NK-92 treated with Interleukin-12 subunit alpha and Interleukin-12 subunit beta, amount 100 ng/mL, for 24 hours (cell line): ENCODE measurements around the gene PAIP2B.

ENCODE experiments used
- DNase-seq: peaks from one replicate; lab custom pipeline; 2025; lab: John Stamatoyannopoulos, UW

Gene PAIP2B

DNA sequence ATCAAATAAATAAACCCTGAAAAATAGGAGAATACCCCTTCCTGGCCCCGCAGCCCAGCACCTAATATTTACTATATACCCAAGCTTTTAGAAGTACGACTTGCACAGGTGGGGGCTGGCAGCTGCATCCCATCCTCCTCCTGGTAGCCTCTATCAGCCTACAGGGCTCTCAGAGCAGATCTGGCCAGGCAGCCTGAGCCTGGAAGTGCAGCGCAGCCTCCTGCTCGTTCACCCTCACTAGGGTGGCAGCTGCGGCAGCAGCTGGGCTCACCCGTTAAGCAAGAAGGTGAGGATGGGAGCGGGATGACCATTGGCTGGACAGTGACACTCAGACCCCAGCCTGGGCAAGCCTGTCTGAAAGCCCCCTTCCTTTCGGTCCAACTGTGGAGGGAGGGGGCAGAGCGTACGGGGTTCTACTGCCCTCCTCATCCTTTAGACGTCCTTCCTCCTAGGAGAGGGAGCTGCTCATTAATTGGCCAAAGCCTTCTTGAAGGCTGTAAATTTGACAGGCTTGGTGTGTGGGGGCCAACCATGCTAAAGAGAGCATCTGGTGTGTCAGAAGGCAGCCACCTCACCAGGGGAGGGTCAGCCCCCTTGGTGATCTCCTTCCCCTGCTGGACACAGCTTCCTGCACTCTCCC, 73.2 kb downstream of the PAIP2B start:
- DNase-seq: no peak

DNA sequence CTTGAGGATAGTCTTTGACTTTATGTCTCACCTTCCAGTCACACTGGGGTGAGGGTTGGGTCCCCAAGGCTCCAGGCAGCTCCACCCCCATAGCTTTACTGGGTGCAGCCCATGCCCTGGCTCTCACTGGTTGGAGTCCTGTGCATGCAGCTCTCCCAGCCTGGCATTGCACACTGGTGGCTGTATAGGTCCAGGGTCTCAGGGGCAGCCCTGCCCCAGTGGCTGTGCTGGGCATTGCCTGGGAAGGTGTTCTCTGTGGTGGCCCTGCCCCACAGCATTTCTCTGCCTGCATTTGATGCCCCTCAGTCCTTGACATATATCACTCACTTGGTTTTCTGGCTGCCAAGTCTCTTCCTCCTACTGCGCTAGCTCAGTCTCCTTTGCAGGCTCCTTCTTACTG, 75.3 kb downstream of the PAIP2B start:
- no peak for DNase-seq

DNA sequence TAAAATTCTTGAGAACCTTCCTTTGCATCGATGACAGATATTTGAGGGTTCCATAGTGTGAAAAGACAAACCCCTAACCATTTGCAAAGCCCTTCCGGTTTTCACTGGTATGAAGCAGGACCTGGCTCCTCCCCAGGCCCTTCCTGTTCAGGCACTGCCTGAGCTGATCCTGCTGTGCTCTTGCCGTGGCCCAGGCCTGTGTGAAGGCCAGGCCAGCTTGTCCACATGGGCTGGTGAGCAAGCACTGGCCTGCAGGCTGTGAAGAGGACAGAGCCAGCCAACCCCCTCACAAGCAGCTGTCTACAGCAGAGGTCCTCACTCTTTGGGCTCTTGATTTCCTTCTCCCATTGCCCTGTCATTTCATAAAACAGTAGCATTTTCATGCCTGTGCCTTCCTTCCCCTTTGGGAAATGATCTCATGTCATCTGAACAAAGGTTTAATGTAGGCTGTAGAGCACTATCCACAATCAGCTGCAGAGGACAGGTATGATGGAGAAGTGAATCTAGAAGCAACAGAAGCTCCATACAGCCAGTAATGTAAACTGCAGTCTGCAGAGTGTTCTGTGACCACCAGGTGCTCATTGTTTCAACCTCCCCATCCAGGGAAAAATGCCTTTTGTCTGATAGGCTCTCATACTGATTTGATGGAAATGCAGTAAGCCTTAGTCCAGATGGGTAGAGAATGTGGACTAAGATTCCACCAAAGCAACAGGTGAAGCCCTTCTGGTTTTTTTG, 76.7 kb downstream of the PAIP2B start:
- DNase-seq: no peak

DNA sequence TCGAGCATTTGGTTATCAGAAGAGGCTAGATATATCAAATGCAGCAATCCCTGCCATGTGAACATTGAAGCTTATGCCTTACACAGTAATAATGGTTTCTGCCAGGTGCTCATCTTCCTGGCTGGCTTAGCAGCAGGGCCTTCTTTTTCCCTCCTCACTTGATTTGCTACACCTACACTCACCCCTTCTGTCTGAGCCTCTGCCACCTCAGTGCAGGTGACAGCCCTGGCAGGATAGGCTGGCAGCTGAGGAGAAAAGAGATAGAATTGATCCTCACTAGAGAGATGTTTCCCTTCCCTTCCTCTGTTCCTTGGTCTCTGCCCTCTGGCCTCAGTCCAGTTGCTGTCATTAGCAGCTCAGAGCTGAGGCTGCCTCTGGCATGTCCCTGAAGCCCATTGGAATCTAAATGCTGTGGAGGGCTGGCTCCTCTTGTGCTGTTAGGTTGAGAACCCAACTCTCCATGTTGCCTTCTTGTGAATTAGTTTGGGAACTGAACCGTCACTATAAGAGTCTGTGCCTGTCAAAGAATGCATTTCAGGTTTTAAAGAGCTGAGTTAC, 78.3 kb downstream of the PAIP2B start:
- DNase-seq: no peak

DNA sequence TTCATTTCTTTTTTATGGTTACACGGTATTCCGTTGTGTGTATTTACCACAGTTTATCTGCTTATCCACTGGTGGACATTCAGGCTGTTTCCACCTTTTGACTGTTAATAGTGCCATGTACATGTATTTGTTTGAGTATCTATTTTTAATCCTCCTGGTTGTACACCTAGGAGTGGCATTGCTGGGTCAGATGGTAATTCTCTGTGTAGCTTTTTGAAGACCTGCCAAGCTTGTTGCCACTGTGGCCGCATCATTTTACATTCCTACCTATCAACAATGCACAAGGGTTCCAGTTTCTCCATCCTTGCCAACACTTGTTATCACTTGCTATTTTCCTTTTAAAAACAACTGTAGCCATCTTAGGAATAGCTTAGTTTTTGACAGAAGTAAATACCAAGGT, 83.1 kb downstream of the PAIP2B start:
- DNase-seq: no peak

DNA sequence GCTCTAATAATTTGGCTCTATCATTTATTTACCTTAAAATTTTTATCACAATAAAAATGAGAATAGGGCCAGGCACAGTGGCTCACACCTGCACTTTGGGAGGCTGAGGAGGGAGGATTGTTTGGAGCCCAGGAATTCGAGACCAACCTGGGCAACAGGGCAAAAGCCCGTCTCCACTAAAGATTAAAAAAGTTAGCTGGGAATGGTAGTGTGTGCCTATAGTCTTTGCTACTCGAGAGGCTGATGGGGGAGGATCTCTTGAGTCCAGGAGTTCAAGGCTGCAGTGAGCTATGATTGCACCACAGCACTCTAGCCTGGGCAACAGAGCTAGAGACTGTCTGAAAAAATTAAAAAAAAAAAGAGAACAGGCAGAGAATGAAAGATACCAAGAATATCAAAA, 90.7 kb downstream of the PAIP2B start:
- DNase-seq: no peak

DNA sequence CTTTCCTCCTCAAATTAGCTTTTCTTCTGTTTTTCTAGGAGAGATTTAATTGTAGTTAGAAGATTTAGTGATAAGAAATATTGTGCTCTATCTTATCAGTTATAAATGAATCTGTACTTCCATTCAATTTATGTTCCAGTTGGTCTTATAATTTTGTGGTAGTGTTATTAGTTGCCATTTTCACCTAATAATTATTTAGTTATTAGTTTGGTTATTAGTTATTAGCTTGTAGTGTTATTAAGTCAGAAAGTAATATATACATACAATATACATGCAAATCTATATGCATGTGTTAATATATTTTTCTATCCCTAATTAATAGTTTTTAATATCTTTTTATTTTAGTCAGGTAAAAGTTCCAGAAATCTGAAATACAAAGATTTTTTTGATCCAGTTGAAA, 93.3 kb downstream of the PAIP2B start:
- DNase-seq: no peak
